ENCODE measurements around the gene TLX2.

- TF ChIP-seq EZH2 (IDR thresholded peaks at IDR 0.05; ENCODE audit: insufficient read depth, poor library complexity, severe bottlenecking) (no peak), EZH2phosphoT487 (IDR thresholded peaks at IDR 0.05; ENCODE audit: insufficient read depth, low read depth) (no peak)
These were observed 11.7 kb downstream of the TLX2 start, which contains the start of gene DQX1 for GRCh38 chr2:74525717-74526648.

All from GM23248 (cell line).